K562 treated with DMSO at 1 percent for 48 hours (cell line): ENCODE results near the gene LTB4R. TPM values are rescaled to one million over a fixed set of nuclear protein-coding genes. Genes with fewer than 3 reads are reported as not detected.

Experiments
- total RNA-seq: library from RNA; unstranded; fragments of 300-600 nt; gene quantifications from 2 replicates; pipeline ENCODE4 v1.2.3, GENCODE V29; 2022; ENCODE audit warnings: low replicate concordance; ENCODE audit errors: extremely low read depth

LTB4R gene, protein sequence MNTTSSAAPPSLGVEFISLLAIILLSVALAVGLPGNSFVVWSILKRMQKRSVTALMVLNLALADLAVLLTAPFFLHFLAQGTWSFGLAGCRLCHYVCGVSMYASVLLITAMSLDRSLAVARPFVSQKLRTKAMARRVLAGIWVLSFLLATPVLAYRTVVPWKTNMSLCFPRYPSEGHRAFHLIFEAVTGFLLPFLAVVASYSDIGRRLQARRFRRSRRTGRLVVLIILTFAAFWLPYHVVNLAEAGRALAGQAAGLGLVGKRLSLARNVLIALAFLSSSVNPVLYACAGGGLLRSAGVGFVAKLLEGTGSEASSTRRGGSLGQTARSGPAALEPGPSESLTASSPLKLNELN
- not detected in 2 replicates for total RNA-seq

DNA sequence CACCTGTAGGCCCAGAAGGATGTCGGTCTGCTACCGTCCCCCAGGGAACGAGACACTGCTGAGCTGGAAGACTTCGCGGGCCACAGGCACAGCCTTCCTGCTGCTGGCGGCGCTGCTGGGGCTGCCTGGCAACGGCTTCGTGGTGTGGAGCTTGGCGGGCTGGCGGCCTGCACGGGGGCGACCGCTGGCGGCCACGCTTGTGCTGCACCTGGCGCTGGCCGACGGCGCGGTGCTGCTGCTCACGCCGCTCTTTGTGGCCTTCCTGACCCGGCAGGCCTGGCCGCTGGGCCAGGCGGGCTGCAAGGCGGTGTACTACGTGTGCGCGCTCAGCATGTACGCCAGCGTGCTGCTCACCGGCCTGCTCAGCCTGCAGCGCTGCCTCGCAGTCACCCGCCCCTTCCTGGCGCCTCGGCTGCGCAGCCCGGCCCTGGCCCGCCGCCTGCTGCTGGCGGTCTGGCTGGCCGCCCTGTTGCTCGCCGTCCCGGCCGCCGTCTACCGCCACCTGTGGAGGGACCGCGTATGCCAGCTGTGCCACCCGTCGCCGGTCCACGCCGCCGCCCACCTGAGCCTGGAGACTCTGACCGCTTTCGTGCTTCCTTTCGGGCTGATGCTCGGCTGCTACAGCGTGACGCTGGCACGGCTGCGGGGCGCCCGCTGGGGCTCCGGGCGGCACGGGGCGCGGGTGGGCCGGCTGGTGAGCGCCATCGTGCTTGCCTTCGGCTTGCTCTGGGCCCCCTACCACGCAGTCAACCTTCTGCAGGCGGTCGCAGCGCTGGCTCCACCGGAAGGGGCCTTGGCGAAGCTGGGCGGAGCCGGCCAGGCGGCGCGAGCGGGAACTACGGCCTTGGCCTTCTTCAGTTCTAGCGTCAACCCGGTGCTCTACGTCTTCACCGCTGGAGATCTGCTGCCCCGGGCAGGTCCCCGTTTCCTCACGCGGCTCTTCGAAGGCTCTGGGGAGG lies at the start of gene LTB4R:
TSS of gene LTB4R (plus strand) at position 857 of the 959 bp plus-strand sequence. CDS start 4,150 bp downstream, outside the sequence.

DNA sequence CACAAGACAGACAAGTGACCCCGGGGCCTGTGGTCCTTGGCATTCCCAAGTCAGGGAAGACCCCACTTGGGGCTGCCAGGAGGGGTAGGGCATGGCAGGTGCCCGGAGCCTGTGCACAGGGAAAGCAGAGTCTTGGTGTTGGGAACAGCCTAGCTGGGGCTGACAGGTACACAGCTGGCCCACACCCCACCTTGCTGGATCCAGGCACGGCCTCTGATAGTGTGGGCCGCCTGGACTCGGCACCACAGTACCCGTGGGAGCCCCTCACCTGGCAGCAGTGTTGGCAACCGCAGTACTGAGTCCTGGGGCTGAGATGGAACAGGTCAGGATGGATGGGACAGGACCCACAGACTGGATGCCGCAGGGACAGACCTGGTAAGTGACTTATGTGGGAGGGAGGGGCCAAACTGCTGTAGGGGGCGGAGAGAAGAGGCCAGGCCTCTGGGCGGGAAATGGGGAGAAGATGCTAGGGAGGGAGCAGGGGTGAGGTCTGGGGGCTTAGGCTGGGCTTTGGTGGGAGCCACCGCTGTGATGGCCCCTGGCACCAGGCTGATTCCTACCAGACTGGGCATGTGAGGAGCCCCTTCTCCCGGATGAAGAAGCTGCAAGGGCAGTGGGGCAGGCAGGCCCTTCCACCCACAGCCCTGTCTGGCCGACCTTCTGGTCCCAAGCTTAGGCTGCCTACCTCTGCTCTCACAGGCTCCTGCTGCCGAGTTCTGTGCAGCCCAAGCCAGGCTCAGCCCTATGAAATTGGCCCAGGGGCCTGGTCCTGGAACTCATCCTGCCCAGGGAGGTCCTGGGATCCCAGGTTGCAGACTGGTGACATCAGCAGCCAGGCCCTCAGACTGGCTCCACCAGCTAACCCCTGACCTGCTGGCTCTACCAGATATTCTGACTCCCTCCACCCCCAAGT lies 48.2 kb upstream of the LTB4R start, which contains the start of gene TGM1:
TSS of gene TGM1 (minus strand) at position 357 of the 913 bp plus-strand sequence. CDS start 825 bp downstream, outside the sequence.

DNA sequence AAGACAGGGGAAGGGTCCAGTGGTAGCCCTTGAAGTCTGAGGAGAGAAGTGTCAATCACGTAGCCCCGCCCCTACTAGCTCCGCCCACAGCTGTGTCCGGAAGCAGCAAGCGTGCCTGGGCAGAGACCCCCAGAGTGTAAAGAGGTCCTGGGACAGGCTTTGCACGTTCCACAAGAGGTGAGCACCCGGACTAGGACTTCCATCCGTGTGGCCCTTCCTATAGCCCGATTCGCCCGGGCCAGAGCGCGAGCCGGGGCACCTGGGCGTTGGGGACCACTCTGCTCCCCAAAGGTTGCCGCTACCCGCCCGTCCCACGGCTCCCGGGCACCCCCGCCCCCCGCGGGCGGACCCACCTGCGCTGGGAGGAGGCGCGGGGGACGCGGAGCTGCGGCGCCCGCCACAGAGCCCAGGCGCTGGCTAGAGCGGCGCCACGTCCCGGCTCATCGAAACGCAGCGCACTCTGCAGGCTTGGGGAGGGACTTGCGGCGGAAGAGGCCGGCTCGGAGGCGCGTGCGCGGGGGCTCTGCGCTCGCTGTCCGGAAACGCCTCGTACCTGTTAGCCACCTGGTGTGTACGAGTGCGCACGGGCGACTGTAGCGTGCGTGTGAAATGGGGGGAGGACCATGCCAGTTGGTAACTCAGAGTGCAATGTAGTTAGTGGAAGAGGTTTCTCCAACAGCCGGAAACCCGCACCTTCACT lies 40.0 kb upstream of the LTB4R start, which contains the start of gene RABGGTA:
TSS of gene RABGGTA (minus strand) at position 464 of the 700 bp plus-strand sequence. CDS start 482 bp downstream, outside the sequence.

DNA sequence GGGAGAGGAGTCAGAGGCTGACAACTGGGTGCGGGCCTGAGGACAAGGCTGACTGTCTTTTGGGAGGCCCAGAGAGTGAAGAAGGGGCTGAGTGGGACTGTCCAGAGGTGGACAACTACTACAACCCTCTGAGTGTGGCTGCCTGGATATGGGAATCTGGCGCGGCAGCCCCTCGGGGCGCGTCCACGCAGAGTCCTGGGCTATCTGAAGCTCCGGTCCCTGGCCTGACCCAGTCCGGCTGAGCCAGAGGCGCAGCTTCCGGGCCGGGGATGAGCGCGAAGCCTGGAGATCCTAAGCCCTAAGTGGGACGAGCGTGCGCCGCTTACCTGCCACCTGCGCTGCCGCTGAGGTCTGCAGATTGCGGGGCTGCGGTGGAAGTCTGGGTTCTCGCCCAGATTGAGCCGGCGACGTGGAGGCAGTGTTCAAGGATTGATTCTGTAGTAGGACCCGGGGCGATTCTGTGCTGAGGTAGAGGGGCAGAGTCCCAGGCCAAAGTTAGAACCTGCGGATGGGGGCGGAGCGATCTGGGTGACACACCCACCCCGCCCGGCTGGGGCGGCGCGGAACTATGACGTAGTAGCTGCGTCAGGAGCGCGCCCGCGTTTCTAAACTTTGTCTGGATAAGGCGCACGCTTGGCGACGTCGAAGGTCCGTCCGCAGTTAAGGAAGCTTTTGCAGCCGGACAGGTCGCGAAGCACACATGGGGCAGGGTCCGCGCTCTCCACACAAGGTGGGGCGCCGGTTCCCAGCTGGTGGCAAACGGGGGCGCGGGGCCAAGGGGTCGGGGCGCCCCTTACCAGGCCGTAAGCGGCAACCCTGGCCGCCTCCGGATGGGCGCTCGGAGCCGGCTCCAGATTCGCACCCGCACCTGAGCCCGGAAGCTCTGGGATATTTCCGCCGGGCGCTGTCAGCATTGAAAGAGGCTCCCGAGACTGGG lies 11.8 kb upstream of the LTB4R start, which contains the start of the genes DHRS1 and NOP9:
TSS of gene DHRS1 (minus strand) at position 526 of the 937 bp plus-strand sequence. CDS start 674 bp downstream, outside the sequence.
TSS of gene NOP9 (plus strand) at position 596 of the 937 bp plus-strand sequence. CDS start at position 701, 105 bp downstream.

DNA sequence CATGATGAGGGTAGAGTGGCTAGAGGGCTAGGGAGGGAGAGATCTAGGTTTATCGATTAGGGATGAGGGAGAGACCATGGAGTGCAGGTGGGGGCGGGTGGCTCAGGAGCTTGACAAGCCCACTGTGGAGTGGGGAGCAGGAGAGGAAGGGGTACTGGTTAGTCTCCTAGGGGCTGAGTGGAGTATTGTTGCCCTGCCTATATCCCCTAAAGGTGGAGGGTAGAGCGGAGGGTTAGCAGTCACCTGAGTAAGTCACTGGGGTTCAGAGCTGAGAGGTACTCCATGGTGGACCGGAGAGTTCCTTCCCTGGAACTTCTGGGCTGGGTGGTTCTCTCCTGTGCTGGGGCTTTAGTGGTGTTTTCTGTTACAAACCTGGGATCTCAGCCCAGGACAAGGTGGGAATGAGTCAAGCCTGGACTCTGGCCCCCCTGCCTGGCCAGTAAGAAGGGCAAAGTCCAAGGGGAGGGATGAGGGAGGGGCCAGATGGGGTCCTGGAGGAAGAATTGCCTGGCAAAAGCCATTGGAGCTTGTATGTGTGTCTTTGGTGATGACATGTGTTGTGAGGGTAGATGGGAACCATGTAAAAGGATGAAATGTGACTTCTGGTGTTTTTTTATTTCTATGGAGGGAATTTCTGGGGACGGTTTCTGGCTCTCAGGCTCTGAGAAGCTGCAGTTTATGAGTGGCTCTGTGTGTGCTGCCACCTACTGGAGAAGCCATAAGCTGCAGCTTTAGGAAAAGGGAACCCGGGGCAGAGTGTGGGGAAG lies 3.5 kb upstream of the LTB4R start, which contains the start of gene CIDEB:
TSS of gene CIDEB (minus strand) at position 403 of the 767 bp plus-strand sequence. CDS start at position 284, 119 bp downstream.

DNA sequence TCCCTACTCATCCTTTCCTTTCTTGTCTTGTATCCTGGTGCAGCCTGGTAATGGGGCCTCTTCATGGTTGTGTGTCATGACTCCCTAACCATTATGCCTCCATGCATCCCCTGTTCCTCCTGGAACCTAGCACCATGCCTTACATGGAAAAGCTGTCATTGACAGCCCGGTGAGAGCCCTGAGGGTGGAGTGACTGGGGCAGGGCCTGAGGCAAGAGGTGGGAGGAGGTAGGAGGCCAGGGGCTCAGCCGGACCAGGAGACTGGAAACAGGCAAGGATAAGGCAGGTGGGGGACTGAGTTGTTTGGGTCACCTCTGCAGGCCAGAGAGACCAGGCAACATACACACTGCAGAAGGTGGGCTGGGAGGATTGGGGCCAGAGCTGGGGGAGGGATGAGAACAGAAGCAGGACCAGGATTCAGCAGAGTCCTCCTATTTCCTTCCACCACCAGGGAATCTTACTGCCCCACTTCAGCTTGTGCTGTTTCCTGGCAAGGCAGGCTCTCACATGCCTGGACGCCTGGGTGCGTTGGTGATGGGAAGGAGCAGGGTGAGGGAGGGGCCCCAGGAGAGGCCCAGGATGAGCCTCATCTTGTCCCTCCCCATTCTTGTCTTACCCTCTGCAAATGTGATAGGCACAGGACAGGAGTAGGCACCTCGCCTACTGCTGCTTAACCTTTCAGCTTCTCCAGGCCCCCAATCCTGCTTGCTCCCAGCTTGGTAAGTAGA lies 1.6 kb upstream of the LTB4R start, which contains the start of gene LTB4R2:
TSS of gene LTB4R2 (plus strand) at position 603 of the 727 bp plus-strand sequence. CDS start 525 bp downstream, outside the sequence.

DNA sequence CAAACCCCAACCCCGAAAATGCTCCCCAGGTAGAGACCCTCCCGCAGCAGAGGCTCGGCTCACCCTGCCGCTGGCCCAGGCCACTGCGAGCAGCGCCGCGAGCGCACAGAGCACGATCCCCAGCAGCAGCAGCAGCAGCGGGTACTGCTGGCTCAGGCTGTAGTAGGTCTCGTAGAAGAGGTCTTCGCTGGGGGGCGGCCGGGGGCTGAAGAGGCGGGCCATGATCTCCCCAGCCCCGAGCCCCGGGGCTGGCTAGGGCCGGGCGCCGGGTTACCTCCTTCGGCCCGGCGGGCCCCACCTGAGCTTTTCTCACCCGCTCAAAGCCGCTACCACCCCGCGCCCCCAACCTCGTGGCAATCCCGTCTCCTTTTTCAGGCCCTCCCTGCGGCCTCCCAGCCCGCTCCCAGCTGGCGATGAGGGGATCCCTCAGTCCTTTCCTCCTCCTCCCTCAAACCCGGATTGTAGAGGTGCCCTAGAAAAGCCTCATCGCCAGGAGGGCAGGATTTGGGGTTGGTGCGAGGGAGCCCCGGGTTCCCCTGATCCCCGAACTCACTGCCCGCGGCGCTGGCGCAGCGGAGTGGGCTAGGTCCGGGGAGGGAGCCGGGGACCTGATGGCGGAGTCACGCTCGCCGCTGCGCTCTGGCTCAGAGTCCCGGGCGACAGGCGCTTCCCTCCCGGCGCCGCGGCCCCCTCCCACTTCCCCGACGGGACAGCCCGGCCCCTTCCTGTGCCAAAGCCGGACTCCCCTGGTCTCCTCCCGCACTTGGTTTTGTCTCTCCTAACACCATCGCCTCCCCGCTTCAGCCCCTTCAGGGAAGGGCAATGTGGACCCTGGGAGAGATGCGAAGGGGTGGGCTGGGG lies 23.4 kb downstream of the LTB4R start, which contains the start of gene ADCY4:
TSS of gene ADCY4 (minus strand) at position 641 of the 861 bp plus-strand sequence. CDS start at position 222, 419 bp downstream.

DNA sequence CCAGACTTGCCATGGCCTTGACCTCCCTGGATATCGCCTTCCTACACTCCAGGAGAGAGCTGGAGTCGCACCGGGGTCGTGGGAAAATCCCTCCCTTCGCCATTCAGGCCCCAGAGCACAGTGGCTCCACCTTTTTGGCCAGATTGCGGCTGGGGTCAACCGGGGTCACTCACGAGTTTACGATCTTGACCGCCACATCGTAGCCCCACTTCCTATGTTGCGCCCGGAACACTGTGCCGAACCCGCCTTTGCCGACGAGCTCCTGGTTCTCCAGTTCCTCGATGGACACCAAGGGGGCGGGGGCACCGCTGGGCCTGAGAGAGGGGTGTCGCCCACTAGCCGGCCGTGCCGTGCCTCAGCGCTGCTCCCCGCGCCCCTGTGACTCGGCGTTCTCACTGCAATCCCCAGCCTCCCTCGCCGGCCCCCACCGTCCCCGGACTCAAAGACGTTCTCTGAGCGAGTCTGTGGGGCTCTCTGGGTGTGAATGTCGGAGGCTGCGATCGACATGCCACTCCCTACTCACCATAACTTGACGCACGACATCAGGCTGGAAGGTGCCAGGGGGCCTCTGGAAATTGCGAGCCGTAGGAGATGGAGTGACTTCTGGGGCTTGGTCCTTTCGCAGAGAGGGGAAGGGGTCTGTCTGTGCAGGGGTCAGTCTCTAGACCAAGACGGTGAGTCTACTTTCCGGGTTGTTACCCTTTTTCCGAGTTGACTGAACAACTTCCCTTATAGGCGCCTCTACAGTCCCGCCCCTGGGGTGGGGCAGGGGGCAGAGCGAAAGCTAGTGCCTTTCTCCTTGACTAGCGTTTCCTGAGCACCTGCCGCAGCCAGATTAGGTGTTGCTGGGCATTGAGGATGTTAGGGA lies 28.2 kb downstream of the LTB4R start, which contains the start of gene RIPK3:
TSS of gene RIPK3 (minus strand) at position 708 of the 868 bp plus-strand sequence. CDS start at position 543, 165 bp downstream.

Other genes with a start within 250 kb of the LTB4R start
- not detected in 2 replicates for gene CPNE6, start 239.9 kb upstream of the LTB4R start, total RNA-seq
- not detected in 2 replicates for gene PCK2, start 217.2 kb upstream of the LTB4R start, total RNA-seq
- gene DCAF11, start 196.7 kb upstream of the LTB4R start, total RNA-seq, result not detected in 2 replicates
- not detected in 2 replicates for gene NRL, start 196.6 kb upstream of the LTB4R start, total RNA-seq
- not detected in 2 replicates for gene FITM1, start 180.8 kb upstream of the LTB4R start, total RNA-seq
- not detected in 2 replicates for gene PSME1, start 175.3 kb upstream of the LTB4R start, total RNA-seq
- gene EMC9, start 169.9 kb upstream of the LTB4R start, total RNA-seq, result not detected in 2 replicates
- gene PSME2, start 164.9 kb upstream of the LTB4R start, total RNA-seq, result not detected in 2 replicates
- gene RNF31, start 164.0 kb upstream of the LTB4R start, total RNA-seq, result not detected in 2 replicates
- not detected in 2 replicates for gene IRF9, start 150.2 kb upstream of the LTB4R start, total RNA-seq
- not detected in 2 replicates for gene REC8, start 139.4 kb upstream of the LTB4R start, total RNA-seq
- gene IPO4, start 122.7 kb upstream of the LTB4R start, total RNA-seq, result not detected in 2 replicates
- gene TM9SF1, start 116.1 kb upstream of the LTB4R start, total RNA-seq, result not detected in 2 replicates
- gene TSSK4, start 105.8 kb upstream of the LTB4R start, total RNA-seq, result not detected in 2 replicates
- gene CHMP4A, start 98.0 kb upstream of the LTB4R start, total RNA-seq, result not detected in 2 replicates
- gene MDP1, start 95.4 kb upstream of the LTB4R start, total RNA-seq, result not detected in 2 replicates
- not detected in 2 replicates for gene NEDD8, start 79.1 kb upstream of the LTB4R start, total RNA-seq
- gene GMPR2, start 78.6 kb upstream of the LTB4R start, total RNA-seq, result not detected in 2 replicates
- gene TINF2, start 68.9 kb upstream of the LTB4R start, total RNA-seq, result not detected in 2 replicates
- gene TGM1, start 48.3 kb upstream of the LTB4R start, total RNA-seq, result not detected in 2 replicates
- not detected in 2 replicates for gene RABGGTA, start 39.9 kb upstream of the LTB4R start, total RNA-seq
- gene DHRS1, start 11.7 kb upstream of the LTB4R start, total RNA-seq, result not detected in 2 replicates
- not detected in 2 replicates for gene NOP9, start 11.7 kb upstream of the LTB4R start, total RNA-seq
- gene CIDEB, start 3.5 kb upstream of the LTB4R start, total RNA-seq, result not detected in 2 replicates
- not detected in 2 replicates for gene LTB4R2, start 1.4 kb upstream of the LTB4R start, total RNA-seq
- not detected in 2 replicates for gene ADCY4, start 23.6 kb downstream of the LTB4R start, total RNA-seq
- gene RIPK3, start 28.5 kb downstream of the LTB4R start, total RNA-seq, result not detected in 2 replicates
- gene NFATC4, start 56.7 kb downstream of the LTB4R start, total RNA-seq, result not detected in 2 replicates
- not detected in 2 replicates for gene NYNRIN, start 87.5 kb downstream of the LTB4R start, total RNA-seq
- not detected in 2 replicates for gene CBLN3, start 118.2 kb downstream of the LTB4R start, total RNA-seq
- 69.1 TPM in 1 of 2 replicates, not detected in the other for gene KHNYN, start 118.5 kb downstream of the LTB4R start, total RNA-seq
- not detected in 2 replicates for gene SDR39U1, start 131.3 kb downstream of the LTB4R start, total RNA-seq
- not detected in 2 replicates for gene CMA1, start 196.8 kb downstream of the LTB4R start, total RNA-seq